GM18870 (cell line): ENCODE results near the gene SLC7A4.
"Not testable (repeated sequence)": the region's sequence is repeated elsewhere in the genome, so short reads cannot be mapped to it uniquely, and the experiment has no call there.

Experiments used
- ATAC-seq: cut with Tn5 transposase; IDR thresholded peaks from one replicate; pipeline ENCODE4 v1.9.1; 2021; ENCODE audit warnings: moderate library complexity; ENCODE audit not compliant: unreplicated experiment

Gene SLC7A4, protein sequence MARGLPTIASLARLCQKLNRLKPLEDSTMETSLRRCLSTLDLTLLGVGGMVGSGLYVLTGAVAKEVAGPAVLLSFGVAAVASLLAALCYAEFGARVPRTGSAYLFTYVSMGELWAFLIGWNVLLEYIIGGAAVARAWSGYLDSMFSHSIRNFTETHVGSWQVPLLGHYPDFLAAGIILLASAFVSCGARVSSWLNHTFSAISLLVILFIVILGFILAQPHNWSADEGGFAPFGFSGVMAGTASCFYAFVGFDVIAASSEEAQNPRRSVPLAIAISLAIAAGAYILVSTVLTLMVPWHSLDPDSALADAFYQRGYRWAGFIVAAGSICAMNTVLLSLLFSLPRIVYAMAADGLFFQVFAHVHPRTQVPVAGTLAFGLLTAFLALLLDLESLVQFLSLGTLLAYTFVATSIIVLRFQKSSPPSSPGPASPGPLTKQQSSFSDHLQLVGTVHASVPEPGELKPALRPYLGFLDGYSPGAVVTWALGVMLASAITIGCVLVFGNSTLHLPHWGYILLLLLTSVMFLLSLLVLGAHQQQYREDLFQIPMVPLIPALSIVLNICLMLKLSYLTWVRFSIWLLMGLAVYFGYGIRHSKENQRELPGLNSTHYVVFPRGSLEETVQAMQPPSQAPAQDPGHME

DNA sequence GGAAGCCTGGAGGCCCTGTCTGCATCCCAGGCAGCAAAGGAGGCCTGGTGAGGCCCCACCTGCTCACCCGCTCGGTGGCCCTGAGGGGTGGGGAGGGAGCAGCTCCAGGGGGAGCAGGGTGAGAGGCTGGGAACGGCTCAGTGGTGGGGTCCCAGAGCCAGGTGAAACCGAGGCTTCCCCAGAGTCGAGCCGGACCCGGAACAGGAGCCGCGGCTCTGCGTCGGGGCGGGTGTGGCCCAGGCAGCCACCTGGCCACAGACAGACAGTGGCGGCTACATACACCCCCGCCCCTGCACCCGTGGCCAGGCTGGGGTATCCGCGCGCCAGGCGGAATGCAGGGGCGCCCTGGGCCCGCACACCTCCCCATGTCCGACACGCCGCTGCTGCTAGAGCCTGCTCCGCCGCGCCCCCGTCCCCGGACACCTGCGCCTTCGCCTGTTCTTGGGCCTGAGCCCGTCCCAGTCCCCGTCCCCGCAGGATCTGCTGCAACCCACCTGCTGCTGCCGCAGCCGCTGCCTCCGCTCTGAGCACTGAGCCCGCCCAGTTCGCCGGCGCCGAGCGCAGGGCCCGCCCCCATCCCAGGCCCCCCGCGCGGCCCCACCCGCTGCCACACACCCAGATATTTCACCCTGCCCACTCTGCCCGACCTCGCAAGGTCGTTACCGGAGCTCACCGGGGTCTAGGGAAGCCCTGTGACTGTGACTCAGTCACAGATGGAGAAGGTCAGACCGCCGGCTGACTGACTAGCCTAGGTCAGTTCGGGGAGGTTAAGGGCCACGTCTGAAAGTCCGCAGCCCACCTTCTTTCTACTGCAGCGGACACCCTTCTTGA is at the start of gene SLC7A4:
Gene SLC7A4, minus strand, starts transcription at position 525 of the 831 bp plus-strand sequence. CDS start 749 bp downstream, outside the sequence.
- ATAC-seq: no peak

DNA sequence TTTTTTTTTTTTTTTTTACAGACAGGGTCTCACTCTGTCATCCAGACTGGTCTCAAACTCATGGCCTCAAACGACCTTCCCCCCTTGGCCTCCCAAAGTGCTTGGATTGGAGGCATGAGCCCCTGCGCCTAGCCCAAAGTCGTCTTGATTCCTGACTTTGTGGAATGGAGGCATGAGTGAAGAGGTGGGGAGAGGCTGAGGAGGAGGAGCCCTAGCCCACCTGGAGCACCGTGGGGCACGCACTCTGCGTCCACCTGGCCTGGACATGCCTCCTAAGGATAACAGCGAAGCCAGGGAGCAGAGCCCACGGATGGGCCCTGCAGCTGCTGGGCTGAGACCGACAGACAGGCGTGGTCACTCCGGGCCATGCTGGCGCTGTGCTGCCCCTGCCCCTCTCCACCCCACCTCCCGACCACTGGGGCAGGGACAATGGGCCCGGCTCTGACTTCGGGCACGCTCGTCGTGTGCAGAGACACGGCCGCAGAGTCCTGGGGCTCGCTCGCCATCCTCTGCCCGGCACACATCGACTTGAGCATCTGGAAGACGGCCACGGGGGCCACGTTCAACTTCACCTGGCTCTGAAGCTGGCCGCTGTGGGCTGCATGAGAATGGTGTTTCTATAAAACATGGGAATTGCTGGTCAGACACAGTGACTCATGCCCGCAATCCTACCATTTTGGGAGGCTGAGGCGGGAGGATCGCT is 48.2 kb upstream of the SLC7A4 start:
- ATAC-seq: no peak

DNA sequence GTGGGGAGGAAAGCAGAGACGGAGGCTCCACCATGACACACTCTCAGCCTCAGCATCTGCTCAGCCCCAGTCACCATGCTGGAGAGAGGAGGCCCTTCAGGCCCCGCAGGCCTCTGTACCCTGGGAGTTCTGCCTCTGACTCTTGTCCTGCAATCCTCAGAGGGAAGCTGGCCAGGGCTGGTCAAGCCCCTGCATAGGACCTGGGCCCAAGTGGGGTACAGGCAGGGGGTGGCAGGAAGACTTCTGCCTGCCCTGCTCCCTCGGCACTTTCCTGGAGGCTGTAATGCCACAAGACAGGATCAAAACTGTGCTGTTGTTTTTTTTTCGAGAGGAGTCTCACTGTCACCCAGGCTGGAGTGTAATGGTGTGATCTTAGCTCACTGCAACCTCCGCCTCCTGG is 47.1 kb upstream of the SLC7A4 start:
- no peak for ATAC-seq

DNA sequence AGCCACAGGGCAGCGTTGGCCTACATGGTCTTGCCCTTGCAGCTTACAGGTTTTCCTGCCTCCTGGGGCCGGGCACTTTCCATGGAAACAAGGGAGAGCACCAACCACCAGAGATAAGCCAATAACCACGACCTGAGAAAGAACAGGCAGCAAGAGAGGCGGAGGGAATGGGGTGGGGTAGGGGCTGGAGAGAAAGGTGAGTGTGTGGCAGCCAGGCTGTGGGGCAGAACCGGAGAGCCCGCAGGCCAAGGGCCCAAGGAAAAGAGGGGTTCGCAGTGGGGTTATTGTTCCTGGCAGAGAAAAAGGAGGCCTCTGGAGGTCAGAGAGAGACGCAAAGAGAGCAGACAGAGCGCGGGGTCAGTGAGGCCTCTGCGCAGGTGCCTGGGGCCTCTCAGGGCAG is 46.6 kb upstream of the SLC7A4 start:
- no peak for ATAC-seq

DNA sequence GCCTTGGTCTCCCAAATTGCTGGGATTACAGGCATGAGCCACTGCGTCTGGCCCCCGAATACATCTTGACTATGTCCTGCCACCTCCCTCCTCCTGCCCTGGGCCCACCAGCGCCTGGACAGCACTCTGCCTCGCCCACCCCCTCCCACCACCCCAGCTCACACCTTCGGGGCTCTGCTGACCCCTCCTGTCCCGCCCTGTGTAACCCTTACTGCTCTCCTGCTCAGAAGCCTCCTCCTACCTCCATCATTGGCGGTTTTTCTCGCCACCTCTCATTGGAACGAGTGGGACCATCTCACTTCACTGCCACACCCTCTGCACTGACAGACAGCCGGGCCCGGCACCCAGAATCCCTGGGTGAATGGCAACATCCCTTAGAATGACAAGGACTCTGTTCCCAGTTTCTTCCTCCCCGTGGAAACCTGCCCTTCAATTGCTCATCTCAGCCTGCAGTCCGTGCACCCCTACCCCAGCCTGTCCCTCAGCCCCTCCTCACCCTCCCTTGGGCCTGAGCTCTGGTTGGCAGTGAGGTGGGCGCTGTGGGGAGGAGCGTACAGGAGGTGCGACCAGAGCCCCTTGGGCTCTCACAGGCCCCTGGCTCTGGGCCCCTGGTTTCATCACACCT is 45.6 kb upstream of the SLC7A4 start:
- ATAC-seq: no peak

DNA sequence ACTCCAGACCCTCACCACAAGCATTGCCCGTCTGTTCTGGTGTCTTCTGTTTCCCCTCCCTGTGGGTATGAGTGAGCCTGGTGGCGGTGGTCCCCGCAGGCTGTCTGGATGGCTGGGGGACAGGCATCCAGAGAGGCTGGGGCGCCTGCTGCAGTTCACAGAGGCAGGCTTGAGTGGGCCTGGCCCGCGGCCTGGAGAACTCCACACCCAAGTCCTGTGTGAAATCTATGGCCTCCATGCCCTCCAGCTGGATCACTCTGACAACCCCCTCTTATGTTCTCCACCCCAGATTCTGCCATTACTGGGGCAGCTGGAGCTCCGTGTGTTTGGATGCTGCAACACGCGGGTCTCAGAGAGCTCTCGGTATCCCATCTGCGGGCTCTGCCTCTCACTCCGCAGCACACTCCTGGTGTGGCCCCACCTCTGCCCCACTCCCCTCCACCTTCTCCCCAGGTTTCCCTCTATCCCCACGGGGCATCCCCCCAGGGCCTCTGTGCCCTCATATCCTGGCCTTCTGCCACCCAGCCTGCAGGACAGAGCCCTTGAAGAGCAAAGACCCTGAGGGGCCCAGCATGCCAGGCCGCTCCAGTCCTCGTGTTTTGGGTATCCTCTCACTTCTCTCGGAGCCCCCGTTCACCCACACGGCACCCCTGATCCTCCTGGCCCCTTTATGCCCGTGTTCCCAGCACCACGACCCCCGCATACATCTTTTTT is 44.7 kb upstream of the SLC7A4 start:
- no peak for ATAC-seq

DNA sequence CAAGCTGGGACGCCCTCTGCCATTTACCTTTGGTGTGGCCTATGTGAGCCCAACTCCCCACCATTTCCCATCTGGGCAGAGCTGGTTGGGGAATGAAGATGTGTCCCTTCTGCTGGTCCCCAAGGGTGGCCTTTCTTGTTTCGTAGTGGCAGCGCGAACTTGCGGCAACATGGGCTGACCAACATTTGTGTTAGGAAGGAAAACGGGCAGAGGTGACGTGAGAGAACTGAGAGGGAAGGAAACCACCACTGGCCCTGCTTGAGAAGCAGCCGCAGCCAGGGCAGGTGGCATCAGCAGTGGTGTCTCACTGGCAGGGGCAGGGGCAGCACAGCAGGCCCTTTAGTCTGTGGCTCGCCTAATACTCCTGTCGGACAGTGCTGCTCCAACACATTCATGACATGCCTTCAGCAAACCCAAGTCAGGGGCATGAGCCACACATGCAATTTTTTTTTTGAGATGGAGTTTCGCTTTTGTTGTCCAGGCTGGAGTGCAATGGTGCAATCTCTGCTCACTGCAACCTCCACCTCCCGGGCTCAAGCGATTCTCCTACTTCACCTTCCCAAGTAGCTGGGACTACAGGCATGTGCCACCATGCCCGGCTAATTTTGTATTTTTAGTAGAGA is 43.3 kb upstream of the SLC7A4 start:
- no peak for ATAC-seq

DNA sequence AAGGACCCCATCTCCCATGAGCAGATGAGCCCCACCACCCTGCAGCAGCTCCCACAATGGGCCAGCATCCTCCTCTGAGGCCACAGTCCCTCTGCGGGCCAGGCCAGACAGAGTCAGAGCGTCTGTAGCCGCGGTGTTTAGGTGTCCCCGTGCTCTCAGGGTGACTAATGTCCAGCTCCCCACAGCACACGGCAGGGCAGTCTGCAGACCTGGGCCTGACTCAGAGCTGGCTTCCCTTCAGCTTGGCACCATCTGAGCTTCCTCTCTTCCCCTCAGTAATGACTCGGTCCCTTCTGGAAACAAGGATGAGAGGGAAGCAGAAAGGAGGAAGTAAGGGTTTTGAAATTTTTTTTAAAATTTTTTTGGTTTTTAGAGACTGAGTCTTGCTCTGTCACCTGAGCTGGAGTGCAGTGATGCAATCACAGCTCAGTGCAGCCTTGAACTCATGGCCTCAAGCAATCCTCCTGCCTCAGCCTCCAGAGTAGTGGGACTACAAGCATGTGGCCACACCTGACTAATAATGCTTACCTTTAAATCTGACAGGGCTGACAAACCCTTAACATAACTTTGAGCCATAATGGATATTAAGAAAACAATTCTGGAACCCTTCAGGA is 41.8 kb upstream of the SLC7A4 start:
- no peak for ATAC-seq

DNA sequence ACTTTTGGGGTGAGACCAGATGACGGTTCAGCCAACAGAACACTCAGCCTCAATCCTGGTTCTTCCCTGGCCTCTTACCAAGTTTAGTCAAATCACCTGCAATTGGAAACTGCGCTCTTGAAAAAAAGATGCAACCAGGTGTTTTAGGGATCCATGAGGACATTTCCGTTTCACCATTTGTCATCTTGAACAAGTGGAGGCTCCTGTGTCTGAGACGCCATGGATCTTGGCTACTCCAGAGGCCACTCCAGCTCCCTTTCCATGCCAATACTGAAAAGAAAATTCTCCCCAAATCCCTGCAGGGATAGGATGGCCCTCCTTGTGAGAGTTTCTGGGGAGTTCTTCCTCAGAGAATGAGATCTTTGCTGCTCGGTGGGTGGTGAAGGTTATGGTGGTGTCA is 41.1 kb upstream of the SLC7A4 start:
- ATAC-seq: no peak

DNA sequence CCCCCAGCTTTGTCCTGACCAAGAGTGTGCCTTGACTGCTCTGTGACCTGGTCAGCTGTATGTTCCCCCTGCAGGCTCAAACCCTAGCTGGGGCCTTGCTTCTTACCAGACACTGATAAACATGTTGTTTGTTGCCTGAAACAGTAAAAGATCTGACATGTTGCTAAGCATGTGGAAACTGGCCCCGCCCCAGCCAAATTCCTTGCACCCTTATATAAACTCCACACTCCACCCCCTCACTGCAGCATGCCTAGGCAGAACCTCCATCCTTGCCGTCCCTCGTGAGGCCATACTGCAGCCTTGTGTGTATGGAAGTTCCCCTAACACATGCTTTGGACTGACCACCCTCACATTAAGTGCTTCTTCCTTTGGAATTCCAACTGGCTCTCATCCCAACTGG is 40.7 kb upstream of the SLC7A4 start:
- no peak for ATAC-seq

DNA sequence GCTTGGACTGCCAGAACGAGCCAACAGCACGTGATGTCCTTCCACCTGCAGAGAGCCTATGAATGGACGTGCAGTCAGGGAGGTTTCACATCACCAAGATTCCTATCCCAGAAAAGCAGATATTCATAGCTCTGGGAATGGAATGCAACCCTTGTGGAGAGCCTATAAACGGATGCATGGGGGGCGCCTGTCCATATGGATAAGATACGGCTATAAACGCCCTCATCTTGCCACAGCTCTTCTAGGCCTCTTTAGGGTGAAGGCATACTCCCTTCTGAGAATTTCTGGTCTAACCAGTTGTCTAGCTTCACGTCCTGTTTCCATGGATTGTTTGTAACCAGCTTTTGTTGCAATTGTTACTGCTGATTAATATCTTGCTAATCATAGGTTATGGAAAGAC is 39.4 kb upstream of the SLC7A4 start:
- ATAC-seq: not testable (repeated sequence)

DNA sequence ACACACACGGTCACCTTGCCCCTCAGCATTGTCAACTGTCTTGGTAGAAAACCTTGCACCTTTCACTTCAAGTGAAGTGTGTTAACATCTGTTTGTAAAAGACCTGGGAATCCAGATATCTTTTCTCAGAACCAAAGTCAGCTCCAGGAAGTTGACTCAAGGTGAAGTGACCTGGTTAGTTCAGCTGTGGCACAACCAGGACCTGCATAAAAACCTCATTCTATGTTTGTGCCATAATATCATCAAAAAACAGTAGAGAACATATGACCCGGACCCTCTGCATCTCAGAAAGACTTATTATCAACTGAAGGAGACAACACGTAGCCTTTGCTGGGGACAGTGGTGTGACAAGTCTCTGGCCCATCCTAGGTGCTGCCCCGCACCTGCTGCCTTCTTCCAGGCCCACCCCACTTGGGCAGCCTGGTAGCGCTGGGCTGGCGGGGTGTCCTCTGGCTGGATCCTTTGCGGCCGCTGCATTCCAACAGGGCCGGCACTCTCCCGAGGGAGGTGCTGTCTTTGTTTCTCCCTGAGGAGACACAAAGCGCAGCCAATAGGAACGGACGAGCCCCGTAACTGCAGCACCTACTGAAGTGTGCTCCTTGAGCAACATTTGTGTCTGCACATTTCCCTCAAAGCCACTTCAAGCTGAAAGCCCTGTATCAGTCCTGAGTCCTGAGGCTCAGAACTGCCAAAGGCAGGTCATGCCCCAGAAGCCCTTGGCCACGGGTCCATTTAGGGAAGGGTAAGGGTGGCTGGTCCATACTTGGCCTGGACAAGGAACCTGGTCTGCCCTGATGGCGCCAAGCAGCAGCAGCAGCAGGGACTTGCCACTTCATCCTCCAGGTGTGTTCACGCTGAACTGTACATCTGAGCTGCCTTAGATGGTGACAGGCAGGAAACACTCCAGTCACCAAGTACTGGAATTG is 38.6 kb upstream of the SLC7A4 start:
- ATAC-seq: no peak

DNA sequence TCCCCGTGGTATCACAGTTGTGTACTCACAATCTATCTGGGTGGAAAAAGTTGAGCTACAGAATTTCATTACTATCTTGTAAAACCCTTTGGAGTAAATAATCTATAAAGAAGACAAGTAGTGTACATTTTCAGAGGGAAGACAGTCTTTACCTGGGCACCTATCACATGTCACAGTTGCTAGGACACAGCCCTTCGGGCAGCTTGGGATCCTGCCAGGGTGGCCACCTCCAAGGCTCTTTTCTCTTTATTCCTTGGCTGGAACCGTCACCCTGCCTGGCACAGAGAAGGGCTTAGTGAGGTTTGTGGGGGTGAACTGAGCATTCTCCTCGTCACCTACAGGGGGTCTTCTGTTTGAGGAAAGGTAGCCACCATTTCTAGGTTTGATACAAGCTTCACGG is 37.0 kb upstream of the SLC7A4 start:
- ATAC-seq: no peak

DNA sequence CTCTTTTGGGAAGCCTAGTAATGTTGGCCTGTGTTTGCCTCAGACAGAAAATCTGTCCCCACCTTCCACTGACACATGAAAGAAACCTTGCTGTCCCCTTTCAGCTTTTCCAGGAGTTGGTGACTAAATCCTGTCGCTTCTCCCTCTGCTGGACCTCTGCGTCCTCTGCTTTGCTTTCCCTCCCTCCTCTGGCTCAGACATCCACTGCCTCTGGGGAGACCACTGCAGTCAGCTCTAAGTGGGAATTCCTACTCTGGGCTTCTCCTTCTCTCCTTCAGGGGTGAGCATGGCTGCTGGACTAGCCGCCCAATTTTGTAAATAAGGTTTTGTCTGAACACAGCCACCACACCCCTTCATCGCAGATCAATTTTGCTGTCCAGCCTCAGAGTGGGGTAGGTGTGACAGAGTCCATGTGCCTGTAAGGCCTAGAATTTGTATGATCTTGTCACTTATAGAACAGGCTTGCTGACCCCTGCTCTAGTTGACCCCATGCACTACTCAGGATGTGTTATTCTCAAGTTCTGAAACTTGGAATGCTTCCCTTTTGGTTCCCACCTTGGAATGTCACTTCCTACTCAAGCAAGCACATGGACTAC is 36.4 kb upstream of the SLC7A4 start:
- no peak for ATAC-seq

DNA sequence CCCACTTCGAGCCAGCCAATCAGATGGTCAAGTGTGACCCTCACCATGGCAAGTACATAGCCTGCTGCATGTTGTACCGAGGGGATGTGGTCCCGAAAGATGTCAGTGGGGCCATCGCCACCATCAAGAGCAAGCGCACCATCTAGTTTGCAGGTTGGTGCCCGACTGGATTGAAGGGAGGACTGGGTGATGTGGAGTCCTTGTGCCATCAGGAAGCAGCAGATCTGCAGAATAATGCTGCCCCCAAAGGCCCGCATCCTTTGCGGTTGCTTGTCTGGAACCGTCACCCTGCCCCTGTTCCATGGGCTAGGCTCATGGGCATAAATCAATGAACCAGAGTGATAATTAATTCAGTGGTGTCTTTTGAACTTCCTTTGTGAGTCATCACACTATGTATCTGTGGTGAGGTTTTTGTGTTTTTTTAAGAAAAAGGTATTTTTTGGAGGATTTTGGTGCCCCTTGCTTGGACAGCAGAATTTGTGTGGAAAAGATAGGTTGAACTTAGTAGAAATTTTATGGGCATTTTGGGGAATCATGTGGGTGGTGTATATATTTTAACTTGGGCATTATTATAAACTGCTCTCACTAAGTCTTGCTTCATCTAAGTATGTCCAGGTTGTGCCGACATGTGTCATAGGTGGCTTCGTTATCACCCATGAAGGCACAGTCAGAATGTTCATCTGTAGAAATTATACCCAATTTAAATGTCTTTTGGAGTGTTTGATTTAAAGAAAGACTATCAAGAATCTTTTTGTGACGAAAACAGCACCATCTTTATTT is 35.7 kb upstream of the SLC7A4 start:
- ATAC-seq: no peak

DNA sequence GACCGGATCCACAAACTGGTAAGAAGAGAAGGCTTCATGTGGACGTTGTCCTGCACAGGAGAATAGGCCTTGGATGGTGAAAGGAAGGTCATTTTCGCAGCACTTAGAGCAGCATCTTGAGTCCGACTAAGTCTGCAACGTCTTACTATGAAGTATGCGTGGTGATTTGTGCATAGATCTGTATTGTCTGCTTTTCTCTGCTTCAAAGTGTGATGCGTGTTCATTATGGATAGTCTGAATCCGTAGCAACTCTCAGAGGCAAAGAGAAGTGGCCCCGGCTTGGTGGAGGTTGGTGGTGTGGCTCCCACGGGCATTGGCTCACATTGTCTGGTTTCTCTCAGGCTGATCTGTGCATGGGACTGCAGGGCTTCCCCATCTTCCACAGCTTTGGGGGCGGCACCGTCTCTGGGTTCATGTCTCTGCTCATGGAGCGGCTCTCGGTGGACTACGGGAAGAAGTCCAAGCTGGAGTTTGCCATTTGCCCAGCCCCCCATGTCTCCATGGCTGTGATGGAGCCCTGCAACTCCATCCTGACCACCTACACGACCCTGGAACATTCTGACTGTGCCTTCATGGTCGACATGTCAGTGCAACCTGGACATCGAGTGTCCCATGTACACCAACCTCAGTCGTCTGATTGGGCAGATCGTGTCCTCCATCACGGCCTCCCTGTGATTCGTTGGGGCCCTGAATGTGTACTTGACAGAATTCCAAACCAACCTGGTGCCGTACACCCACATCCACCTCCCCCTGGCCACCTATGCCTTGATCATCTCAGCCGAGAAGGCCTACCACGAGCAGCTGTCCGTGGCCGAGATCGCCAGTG is 34.9 kb upstream of the SLC7A4 start:
- no peak for ATAC-seq
